ENCODE data around the gene NHSL1.

NHSL1 gene

GRCh38 chr6:138504764-138505689, 5.7 kb upstream of the NHSL1 start:
- no peak for TF ChIP-seq CTCF (conservative IDR thresholded peaks at IDR 0.05; ENCODE audit: low read length)
- no peak overlapping the region for H3K4me3 ChIP-seq (ENCODE audit: low read length)
- no peak for DNase-seq (ENCODE audit: low read depth)

GRCh38 chr6:138503881-138504680, 4.8 kb upstream of the NHSL1 start:
- TF ChIP-seq CTCF (conservative IDR thresholded peaks at IDR 0.05; ENCODE audit: low read length), result no peak
- DNase-seq (ENCODE audit: low read depth), result no peak
- H3K4me3 ChIP-seq (ENCODE audit: low read length), result no peak overlapping the region

GRCh38 chr6:138502546-138502945, 3.3 kb upstream of the NHSL1 start:
- TF ChIP-seq CTCF (conservative IDR thresholded peaks at IDR 0.05; ENCODE audit: low read length), result no peak
- DNase-seq (ENCODE audit: low read depth), result no peak
- H3K4me3 ChIP-seq (ENCODE audit: low read length), result no peak overlapping the region

DNA sequence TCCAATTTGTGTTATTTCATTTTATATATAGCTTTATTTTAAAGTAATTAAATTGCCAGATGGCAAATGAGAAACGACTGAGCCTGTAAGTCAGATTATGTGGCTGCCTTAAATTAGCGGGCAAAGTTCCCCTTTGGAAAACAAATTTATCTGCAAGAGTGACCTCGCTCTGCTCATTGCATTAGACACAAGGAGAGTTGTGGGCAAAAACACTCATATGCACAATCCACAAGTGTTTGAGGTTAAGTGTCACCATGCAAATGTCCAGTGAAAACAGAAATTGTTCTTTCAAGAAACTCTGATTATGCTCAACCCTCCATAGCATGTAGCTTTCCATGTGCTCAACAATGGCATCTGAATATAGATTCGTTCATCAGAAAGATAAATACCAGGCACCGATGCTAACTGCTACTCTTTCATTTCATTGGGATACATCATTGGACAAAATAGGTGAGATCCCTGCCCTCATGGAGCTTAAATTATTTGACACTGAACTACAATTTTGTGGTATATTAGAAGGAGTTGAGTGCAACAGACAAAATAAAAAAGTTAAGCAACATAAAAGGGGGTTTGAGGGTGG, 1.7 kb upstream of the NHSL1 start:
- H3K4me3 ChIP-seq (ENCODE audit: low read length), result no peak overlapping the region
- peak; percentile 23 for DNase-seq (ENCODE audit: low read depth)
- no peak for TF ChIP-seq CTCF (conservative IDR thresholded peaks at IDR 0.05; ENCODE audit: low read length)

GRCh38 chr6:138500045-138500665, 861 bp upstream of the NHSL1 start:
- no peak overlapping the region for H3K4me3 ChIP-seq (ENCODE audit: low read length)
- TF ChIP-seq CTCF (conservative IDR thresholded peaks at IDR 0.05; ENCODE audit: low read length), result no peak
- no peak for DNase-seq (ENCODE audit: low read depth)

DNA sequence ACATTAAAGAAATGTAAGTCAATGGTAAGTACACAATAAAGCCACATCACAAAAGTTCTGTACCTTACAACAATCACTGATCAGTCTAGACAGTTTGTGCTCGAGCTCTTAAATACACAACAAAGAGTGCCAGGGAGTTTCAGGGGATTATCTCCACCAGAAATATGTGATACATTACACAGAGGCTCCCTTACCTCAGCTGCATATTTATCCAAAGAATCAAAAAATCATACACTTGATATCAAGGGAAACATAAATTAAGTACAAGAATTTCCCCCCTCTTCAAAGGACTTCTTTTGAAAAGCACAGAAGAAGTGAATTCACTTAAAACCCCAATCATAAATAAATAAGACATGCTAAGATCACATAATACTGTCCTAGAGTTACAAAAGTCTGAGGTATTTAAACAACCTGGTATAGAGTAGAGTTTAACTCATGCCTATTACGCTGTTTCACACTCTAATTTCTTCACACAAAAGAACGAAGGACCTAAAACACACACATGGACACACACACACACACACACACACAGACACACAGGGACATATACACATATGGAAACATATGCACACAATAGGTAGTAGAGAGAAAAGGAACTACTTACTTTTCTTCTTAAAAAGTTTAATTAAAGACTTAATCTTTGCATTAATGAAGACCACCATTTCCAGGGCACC, 528 bp downstream of the NHSL1 start:
- DNase-seq (ENCODE audit: low read depth), result no peak
- peak overlapping the region; percentile 2 for H3K4me3 ChIP-seq (ENCODE audit: low read length)
- no peak for TF ChIP-seq CTCF (conservative IDR thresholded peaks at IDR 0.05; ENCODE audit: low read length)

Data from AG10803 (cell line).